ENCODE measurements around the gene PLSCR1.
"Not testable (repeated sequence)": the region's sequence is repeated elsewhere in the genome, so short reads cannot be mapped to it uniquely, and the experiment has no call there.

PLSCR1 gene

GRCh38 chr3:146547235-146547835, 2.9 kb upstream of the PLSCR1 start:
- DNase-seq = no peak

- DNase-seq = no peak
These were observed 2.1 kb upstream of the PLSCR1 start for GRCh38 chr3:146546366-146546965.

GRCh38 chr3:146544929-146545528, 622 bp upstream of the PLSCR1 start:
- no peak for DNase-seq

DNA sequence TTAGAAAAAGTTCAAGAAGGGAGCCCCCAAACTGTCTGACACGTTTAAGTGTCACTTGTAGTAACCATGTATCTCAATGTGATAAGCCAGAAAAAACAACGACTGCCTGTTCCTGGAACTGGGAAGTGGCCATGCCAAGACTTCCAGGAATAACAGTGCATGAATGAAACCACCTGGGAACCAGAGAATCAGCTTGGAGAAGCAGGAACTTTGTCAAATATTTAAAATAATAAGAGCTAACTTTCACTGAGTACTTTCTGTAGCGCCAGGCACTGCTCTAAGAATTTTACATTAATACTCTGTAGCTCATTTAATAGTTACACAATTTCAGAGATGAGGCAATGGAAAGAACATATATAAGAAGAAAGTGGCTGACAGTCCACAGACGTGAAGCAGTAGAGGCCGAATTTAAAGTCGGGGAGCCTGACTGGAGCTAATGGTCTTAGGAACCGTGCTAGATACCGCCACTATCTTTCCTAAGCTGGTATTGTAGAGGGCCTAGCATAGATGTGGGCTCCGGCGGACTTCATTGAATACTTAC, 876 bp downstream of the PLSCR1 start:
- DNase-seq = no peak

GRCh38 chr3:146542978-146543377, 1.4 kb downstream of the PLSCR1 start:
- DNase-seq = no peak

DNA sequence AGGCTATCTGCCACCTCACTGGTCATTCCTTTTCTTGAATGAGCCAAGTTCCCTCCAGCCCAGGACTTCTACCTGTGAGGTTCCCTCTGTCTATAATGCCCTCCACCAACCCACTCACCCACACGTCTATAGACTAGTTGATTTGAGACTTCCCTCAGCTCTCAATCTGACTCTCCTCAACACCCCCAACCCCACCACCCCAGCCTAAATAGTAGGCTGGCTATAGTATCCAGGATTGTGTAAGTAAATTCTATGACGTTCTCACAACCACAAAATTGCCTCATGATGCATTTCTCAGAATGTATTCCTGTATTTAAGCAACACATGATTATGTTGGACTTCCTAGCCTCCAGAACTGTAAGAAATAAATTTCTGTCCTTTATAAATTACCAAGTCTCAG, 2.2 kb downstream of the PLSCR1 start:
- DNase-seq = no peak

GRCh38 chr3:146540978-146541377, 3.4 kb downstream of the PLSCR1 start:
- no peak for DNase-seq

DNA sequence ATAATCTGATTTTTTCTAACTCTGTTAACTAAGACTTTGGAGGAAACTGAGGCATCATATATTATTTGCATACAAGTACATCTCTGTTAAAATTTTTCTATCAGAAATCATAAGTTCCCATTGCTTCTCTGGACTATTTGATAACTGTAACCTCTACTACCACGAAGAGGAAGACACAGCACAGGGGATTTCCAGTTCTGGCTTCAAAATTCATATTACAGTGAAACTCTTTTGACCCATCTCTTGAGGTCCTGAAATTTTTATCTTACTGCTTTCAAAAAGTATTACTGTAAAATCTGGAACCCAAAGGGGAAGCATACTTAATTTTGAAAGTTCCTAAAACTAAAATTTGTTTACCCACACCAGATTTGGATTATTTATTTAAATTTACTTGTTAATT, 4.2 kb downstream of the PLSCR1 start:
- DNase-seq = no peak

GRCh38 chr3:146539315-146539714, 5.1 kb downstream of the PLSCR1 start:
- no peak for DNase-seq

DNA sequence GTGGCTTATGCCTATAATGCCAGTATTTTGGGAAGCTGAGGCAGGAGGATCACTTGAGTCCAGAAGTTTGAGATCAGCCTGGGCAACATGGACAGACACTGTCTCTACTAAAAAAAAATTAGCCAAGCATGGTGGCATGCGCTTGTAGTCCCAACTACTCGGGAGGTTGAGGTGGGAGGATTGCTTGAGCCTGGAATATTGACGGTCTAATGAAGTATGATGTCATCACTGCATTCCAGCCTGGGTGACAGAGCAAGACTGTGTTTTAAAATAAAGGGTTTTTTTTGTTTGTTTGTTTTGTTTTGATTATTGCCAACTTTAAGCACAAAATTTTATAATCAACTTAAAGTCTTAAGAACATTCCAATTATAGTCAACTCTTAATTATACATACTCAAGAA, 6.8 kb downstream of the PLSCR1 start:
- DNase-seq = no peak

- no peak for DNase-seq
These were observed 7.7 kb downstream of the PLSCR1 start for GRCh38 chr3:146536681-146537080.

- no peak for DNase-seq
These were observed 12.0 kb downstream of the PLSCR1 start for GRCh38 chr3:146532406-146532805.

GRCh38 chr3:146530609-146531008, 13.8 kb downstream of the PLSCR1 start:
- no peak for DNase-seq

- DNase-seq = no peak
These were observed 15.4 kb downstream of the PLSCR1 start for GRCh38 chr3:146529021-146529420.

GRCh38 chr3:146524961-146525360, 19.4 kb downstream of the PLSCR1 start:
- no peak for DNase-seq

DNA sequence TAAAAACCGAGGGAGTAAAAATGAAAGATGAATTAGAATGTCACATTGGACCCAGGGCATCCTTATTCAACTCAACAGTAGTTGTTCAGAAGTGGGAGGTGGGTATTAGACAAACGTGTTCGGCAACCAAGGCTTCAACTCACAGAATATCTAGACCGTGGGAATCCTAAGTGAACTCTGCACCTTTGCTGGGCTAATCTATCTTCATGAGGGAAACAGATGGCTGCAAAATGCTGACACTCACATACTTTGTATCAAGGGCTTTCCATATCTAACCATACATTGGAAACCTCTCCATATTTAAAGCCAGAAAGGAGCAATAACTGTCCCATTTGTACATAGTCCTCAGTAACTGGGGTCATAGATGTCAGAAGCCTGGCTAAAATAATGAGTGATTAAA, 20.9 kb downstream of the PLSCR1 start:
- no peak for DNase-seq

DNA sequence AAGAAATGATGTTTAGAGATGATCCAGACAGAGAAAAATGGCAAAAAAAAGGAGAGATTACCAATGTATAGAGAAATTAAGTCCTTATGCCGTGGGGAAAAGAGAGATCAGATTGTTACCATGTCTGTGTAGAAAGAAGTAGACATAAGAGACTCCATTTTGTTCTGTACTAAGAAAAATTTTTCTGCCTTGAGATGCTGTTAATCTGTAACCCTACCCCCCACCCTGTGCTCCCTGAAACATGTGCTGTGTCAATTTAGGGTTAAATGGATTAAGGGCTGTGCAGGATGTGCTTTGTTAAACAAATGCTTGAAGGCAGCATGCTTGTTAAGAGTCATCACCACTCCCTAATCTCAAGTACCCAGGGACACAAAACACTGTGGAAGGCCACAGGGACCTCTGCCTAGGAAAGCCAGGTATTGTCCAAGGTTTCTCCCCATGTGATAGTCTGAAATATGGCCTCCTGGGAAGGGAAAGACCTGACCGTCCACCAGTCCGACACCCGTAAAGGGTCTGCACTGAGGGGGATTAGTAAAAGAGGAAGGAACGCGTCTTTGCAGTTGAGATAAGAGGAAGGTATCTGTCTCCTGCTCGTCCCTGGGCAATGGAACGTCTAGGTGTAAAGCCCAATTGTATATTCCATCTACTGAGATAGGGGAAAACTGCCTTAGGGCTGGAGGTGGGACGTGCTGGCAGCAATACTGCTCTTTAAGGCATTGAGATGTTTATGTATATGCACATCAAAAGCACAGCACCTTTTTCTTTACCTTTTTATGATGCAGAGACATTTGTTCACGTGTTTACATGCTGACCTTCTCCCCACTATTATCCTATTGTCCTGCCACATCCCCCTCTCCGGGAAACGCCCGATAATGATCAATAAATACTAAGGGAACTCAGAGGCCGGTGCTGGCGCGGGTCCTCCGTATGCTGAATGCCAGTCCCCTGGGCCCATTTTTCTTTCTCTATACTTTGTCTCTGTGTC, 21.9 kb downstream of the PLSCR1 start:
- DNase-seq = not testable (repeated sequence)

DNA sequence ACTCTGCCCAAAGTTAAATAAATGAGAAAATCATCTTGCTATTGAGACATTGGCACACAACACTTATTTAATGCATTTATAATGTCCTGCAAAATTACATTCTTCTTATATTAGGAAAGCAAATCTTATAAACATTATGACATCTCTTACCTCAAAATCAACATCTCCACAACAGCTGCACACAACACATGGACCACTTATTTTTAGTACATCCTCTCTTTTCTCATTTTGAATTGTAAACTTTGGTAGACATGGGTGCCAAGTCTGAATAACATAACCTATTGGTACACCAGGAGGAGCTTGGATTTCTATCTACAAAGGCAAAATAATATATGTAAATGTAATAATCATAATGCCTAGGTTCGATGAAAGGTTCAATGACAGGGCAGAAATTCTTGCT, 23.0 kb downstream of the PLSCR1 start:
- no peak for DNase-seq

DNA sequence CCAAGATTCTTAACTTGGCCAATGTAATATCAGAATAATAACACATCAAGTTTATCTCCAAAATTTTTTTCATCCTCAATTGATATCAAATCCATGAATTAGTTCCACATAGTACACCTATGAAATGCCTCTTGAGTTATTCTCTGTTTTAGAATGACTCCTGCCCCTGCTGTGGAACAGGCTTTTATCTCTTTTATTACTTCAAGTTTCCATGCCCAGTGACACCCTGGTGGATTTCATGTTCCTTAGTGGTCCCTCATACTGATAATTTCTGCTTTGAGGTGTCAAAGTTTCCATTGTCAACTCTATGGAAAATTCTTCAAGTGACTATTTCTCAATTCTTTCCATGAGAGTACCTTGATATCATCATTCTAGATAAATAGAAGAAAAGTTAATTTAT, 24.6 kb downstream of the PLSCR1 start:
- no peak for DNase-seq

GRCh38 chr3:146517684-146518435, 26.5 kb downstream of the PLSCR1 start:
- no peak for DNase-seq

- DNase-seq = no peak
These were observed 30.9 kb downstream of the PLSCR1 start for GRCh38 chr3:146513386-146514051.

Measured in SIG-M5 (cell line).